Measurements from ENCODE around the gene TUNAR.

DNA sequence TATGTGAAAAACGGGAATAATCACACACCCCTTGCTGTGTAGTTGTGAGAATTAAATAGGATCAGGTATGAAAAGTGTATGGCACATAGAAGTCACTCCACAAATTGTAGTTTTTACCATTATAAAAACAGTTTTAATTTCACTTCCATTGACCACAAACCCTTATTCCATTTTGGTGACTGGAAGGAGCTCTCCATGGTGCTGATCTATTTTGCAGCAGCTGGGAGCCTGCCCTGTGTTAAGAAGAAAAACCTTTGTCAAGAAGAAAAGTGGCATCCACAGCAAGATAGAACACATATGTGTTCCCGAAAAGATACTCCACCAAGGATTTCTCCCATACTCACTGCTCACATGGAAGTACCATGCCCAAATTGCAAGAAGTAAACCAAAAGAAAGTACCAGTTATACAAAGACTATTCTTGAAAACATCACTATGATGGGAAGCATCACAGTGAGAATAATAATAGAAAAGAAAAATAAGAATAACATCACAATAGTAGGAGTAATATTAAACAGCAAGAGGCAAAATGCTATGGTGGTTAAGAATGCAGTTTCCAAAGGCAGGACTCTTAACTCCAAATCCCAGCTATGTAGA, 58.7 kb downstream of the TUNAR start:
- TF ChIP-seq, protein P1, sequence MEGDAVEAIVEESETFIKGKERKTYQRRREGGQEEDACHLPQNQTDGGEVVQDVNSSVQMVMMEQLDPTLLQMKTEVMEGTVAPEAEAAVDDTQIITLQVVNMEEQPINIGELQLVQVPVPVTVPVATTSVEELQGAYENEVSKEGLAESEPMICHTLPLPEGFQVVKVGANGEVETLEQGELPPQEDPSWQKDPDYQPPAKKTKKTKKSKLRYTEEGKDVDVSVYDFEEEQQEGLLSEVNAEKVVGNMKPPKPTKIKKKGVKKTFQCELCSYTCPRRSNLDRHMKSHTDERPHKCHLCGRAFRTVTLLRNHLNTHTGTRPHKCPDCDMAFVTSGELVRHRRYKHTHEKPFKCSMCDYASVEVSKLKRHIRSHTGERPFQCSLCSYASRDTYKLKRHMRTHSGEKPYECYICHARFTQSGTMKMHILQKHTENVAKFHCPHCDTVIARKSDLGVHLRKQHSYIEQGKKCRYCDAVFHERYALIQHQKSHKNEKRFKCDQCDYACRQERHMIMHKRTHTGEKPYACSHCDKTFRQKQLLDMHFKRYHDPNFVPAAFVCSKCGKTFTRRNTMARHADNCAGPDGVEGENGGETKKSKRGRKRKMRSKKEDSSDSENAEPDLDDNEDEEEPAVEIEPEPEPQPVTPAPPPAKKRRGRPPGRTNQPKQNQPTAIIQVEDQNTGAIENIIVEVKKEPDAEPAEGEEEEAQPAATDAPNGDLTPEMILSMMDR (IDR thresholded peaks at IDR 0.05; ENCODE audit: borderline replicate concordance, extremely low read depth, low read length, poor library complexity, severe bottlenecking) = no peak
- TF ChIP-seq EZH2 (IDR thresholded peaks at IDR 0.05; ENCODE audit: borderline replicate concordance, low read depth, low read length, severe bottlenecking) = no peak
